Skeletal muscle satellite cell (primary cell): Measurements from ENCODE around the gene ATP13A3.
A peak's percentile ranks its signal among the peaks of the same experiment; 100 is the strongest.

Source experiments
- H3K27me3 ChIP-seq: 2 replicates; pipeline ENCODE4 v1.7.0; 2013; ENCODE audit warnings: low read length; ENCODE audit not compliant: control insufficient read depth, insufficient read depth
- H3K36me3 ChIP-seq: 2 replicates; pipeline ENCODE4 v1.7.0; 2013; ENCODE audit warnings: mild to moderate bottlenecking, control low read depth, low read length; ENCODE audit not compliant: insufficient read depth
- H3K4me1 ChIP-seq: 2 replicates; pipeline ENCODE4 v1.7.0; 2013; ENCODE audit warnings: low read length; ENCODE audit not compliant: control insufficient read depth, insufficient read depth
- H3K4me2 ChIP-seq: 2 replicates; pipeline ENCODE4 v1.7.0; 2013; ENCODE audit warnings: mild to moderate bottlenecking, low read length
- H3K4me3 ChIP-seq: 2 replicates; pipeline ENCODE4 v1.7.0; 2013; ENCODE audit warnings: low read length
- H3K9ac ChIP-seq: 2 replicates; pipeline ENCODE4 v1.7.0; 2013; ENCODE audit warnings: mild to moderate bottlenecking, low read depth, low read length, moderate library complexity
- H3K9me3 ChIP-seq: replicated peaks from 2 replicates; pipeline ENCODE4 v1.7.0; 2013; ENCODE audit warnings: mild to moderate bottlenecking, control low read depth, low read length

The ATP13A3 gene

DNA sequence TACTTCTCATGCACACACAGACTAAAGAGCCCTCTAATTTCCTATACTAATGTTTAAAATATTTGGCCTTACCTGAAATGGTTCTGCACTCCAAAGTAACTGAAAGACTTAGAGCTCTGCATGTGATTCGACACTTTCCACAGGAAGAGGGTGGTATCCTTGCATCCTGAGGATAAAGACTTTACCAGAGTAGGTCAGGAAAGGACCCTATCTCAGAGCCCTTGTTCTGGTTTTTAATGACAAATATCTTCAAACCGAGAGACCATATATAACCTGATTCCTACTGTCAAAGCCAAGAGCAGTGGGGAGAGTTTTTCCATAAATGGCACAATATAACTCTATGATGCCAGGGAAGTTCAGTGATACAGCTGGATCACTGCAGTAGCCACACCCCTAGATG lies 87.6 kb downstream of the ATP13A3 start, which contains the start of gene GP5:
Gene GP5 (minus strand): TSS at position 101 of the 400 bp plus-strand sequence. CDS start 984 bp downstream, outside the sequence.
- H3K27me3 ChIP-seq: peaks cover 52% of the 10 kb centered on the region
- no peak within 1 kb of the TSS for H3K4me3 ChIP-seq
- H3K4me1 ChIP-seq: peaks cover 4% of the 10 kb centered on the region
- no peak within 1 kb of the TSS for H3K9ac ChIP-seq
- H3K9me3 ChIP-seq: no peaks in the 10 kb centered on the region
- H3K4me2 ChIP-seq: peak within 1 kb of the TSS; percentile 60
- peaks cover 3% of the 10 kb centered on the region for H3K36me3 ChIP-seq

DNA sequence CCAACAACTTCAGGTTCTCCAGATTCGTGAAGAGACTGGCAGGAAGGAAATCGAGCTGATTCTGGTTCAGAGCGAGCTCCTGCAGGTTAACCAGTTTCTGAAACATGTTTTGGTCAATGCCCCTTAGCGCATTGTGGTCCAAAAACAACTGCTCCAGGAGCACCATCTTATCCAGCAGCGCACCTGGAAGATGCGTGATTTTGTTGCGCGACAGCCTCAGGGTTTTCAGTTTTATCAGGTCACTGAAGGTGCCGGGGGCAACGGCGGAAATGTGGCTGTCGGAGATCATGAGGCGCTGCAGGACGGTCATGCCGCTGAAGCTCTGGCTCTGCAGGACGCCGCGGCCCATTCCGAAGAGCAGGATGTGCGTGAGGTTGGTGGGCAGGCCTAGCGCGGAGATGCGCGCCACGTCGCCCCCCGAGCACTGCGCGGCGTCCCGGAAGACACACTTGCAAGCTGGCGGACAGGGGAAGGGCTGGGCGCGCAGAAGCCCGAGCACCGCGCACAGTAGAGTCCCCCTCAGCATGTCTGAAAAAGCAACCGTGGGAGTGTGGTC lies 89.0 kb downstream of the ATP13A3 start:
- peak overlapping the region; percentile 60 for H3K4me2 ChIP-seq
- H3K4me3 ChIP-seq: no peak overlapping the region
- H3K4me1 ChIP-seq: peaks cover 4% of the 10 kb centered on the region
- H3K9ac ChIP-seq: no peak overlapping the region
- peaks cover 58% of the 10 kb centered on the region for H3K27me3 ChIP-seq
- H3K9me3 ChIP-seq: no peaks in the 10 kb centered on the region
- H3K36me3 ChIP-seq: no peaks in the 10 kb centered on the region

DNA sequence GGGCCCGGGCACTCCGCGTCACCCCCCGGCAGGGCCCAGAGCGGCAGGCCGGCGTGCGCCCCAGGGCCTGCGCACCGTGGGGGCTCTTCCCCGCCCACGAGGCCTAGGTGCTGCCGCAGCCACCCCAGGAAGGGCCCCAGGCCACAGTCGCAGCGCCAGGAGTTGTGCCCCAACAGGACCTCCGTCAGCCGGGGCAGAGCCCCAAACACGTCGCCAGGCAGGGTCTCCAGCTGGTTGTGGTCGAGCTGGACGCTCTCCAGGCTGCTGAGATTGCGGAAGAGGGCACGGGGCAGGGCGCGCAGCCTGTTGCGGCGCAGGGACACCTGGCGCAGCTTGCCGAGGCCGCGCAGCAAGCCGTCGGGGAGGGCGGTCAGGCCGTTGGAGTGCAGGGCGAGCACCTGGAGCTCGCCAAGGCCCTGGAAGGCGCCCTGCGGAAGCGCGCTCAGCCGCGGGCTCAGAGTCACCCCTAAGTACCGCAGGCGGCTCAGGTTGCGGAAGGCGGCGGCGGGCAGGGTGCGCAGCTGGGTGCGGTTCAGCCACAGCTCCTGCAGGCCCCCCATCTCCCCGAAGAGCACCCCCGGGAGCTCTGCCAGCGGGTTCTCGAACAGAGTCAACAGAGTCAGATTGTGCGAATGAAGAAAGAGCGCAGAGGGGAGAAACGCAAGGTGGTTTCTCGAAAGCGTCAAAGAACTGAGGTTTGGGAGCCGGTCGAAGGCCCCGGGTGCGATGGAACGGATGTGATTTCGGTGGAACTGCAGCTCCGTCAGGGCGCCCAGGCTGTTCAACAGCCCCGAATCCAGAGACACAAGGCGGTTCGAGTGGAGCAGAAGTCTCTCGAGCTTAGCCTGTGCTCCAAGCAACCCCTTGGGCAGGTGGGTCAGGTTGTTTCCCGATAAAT lies 89.7 kb downstream of the ATP13A3 start:
- Histone ChIP-seq H3K9ac (no peak overlapping the region), H3K4me1 (peaks cover 4% of the 10 kb centered on the region), H3K36me3 (no peaks in the 10 kb centered on the region), H3K4me3 (no peak overlapping the region), H3K4me2 (peak overlapping the region; percentile 60), H3K27me3 (peaks cover 65% of the 10 kb centered on the region), H3K9me3 (no peaks in the 10 kb centered on the region)

DNA sequence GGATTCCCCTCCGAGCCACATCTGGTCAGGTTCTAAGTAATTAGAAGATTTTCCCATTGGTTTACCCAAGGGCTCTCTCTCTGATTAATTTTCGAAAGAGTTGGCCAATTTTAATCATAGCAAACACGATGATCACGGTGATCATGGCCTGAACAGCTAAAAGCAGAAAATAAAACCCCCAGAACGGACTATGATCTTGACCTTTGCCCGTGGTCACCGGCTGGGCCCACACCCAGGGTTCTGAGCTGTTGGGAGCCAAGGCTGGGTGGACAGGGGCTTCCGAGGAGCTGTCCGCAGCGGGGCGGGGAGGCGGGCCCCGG lies 90.3 kb downstream of the ATP13A3 start:
- Histone ChIP-seq H3K9ac (no peak overlapping the region), H3K4me1 (peaks cover 4% of the 10 kb centered on the region), H3K27me3 (peaks cover 70% of the 10 kb centered on the region), H3K9me3 (no peaks in the 10 kb centered on the region), H3K36me3 (no peaks in the 10 kb centered on the region), H3K4me2 (peak overlapping the region; percentile 60), H3K4me3 (no peak overlapping the region)

DNA sequence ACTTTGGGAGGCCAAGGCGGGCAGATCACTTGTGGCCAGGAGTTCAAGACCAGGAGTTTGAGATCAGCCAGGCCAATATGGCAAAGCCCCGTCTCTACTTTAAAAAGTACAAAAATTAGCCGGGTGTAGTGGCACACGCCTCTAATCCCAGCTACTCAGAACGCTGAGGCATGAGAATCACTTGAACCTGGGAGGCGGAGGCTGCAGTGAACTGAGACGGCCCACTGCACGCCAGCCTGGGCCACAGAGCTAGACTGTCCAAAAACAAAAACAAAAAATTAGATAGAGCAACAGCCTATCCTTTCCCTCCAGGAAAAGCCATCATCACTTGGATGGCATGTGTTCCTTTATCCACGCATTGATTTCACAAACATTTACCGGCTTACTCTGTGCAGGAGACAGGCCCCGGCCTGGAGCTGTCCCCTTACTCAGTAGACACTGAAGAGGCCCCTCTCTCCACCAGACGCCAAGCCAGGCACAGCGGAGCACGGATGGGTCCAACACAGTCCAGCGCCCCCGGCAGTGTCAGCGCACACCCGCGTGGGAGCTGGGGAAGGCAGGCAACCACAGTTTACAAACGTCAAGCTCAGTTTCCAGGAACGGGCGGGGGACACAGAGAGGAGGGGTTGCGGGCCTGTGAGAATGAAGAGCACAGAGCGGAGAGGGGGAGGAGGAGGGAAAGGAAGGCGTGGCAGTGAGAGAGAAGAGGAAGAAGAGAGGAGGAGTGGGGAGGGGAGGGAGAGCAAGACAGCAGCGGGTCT lies 90.8 kb downstream of the ATP13A3 start:
- Histone ChIP-seq H3K4me2 (peak overlapping the region; percentile 60), H3K4me1 (peaks cover 4% of the 10 kb centered on the region), H3K9ac (no peak overlapping the region), H3K4me3 (no peak overlapping the region), H3K9me3 (peaks cover 3% of the 10 kb centered on the region), H3K27me3 (peaks cover 76% of the 10 kb centered on the region), H3K36me3 (no peaks in the 10 kb centered on the region)

DNA sequence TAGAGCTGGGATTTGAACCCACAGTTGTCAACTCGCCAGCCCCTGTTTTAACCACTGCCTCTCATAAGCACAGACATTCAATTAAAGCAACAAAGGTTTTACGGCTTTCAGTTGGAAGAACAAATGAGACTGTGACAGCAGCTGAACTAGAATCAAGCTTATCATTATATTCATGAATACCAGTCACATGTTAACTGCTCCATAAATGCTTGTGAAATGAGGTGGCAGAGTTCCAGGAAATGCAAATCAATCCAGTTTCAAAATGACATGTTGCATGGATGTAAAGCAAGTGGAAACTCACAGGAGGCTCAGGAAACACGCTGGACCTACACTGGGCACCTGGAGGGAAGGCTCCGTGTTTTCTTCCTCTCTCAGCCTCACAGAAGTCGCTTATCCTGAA lies 91.6 kb downstream of the ATP13A3 start:
- Histone ChIP-seq H3K27me3 (peaks cover 79% of the 10 kb centered on the region), H3K9ac (no peak overlapping the region), H3K36me3 (no peaks in the 10 kb centered on the region), H3K4me1 (peaks cover 4% of the 10 kb centered on the region), H3K4me3 (no peak overlapping the region), H3K4me2 (no peak overlapping the region), H3K9me3 (peaks cover 7% of the 10 kb centered on the region)

DNA sequence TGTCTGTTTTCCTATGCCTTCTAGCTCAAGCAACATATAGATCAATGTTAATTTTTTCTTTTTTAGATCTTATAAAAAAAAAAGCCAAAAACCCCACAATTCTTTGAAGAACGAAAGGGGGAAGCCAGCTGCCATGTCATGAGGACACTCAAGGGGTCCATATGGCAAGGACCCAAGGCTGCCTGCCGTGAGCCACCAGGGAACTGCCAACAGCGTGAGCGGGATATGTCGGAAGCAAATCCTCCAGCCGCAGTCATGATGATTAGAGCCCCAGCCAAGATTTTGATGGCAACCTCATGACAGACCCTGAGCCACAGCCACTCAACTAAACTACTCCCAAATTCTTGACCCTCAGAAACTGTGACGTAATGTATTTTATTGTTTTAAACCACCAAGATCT lies 94.2 kb downstream of the ATP13A3 start:
- peaks cover 2% of the 10 kb centered on the region for H3K4me1 ChIP-seq
- H3K4me2 ChIP-seq: no peak overlapping the region
- peaks cover 7% of the 10 kb centered on the region for H3K9me3 ChIP-seq
- peaks cover 71% of the 10 kb centered on the region for H3K27me3 ChIP-seq
- no peak overlapping the region for H3K9ac ChIP-seq
- no peaks in the 10 kb centered on the region for H3K36me3 ChIP-seq
- no peak overlapping the region for H3K4me3 ChIP-seq

DNA sequence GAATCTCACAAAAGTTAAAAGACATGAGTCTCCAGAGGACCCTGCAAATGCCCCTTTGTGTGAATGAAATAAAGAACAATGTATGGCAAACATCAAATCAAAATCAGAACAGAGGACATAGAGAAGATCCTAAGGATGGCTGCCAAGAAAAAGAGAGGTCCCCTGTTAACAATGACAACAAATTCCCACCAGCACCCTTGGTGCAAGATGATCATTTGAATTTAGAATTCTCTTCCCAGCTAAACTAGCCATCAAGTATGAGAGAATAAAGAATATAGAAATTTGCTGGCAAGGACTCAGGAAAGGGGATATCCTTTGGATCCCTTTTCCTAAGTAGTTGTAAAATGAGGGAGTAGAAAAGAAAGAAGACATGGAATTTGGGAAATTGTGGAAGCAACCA lies 96.0 kb downstream of the ATP13A3 start:
- Histone ChIP-seq H3K36me3 (no peaks in the 10 kb centered on the region), H3K27me3 (peaks cover 70% of the 10 kb centered on the region), H3K4me2 (no peak overlapping the region), H3K4me1 (no peaks in the 10 kb centered on the region), H3K4me3 (no peak overlapping the region), H3K9ac (no peak overlapping the region), H3K9me3 (peaks cover 7% of the 10 kb centered on the region)

DNA sequence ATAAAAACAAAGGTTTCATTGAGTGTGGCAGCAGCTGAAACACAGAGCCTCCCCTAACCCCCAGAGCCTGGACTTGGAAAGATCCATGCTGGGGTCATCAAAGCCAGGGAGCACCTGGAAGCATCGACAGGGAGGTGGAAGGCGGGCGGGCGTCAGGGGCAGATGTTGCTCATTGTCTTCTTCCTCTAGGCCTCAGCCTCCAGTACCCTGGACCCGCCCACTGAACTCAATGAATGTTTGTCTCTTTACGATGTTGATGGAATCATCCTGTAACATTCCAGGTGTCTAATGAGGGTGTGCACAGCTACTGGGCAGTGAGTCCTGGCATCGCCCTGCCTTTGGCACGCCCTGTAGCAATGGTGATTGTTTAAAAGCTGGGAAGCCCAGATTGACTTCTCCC lies 97.5 kb downstream of the ATP13A3 start:
- Histone ChIP-seq H3K9ac (no peak overlapping the region), H3K27me3 (peaks cover 65% of the 10 kb centered on the region), H3K9me3 (peaks cover 7% of the 10 kb centered on the region), H3K36me3 (no peaks in the 10 kb centered on the region), H3K4me3 (no peak overlapping the region), H3K4me2 (no peak overlapping the region), H3K4me1 (no peaks in the 10 kb centered on the region)

DNA sequence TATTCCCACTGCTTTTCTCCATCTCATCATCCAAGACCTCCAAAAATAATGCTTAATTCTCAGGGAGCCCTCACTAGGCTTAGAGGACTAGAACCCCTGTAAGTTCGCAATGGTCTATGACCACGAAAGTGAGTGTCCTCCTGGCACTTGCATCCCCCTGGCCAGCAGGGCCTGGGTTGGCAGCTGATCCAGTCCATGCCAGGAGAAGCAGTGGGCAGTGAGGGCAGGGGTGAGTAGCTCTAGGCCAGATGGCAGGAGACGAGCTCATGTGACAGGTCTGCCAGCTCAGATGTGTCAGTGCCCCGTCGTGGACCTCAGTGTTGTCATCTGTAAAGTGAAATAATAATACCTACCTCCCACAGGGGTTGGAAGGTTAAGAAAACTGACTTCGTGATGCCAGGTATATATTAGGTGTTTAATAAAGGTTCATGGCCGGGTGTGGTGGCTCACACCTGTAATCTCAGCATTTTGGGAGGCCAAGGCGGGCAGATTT lies 98.8 kb downstream of the ATP13A3 start:
- peaks cover 72% of the 10 kb centered on the region for H3K27me3 ChIP-seq
- H3K4me2 ChIP-seq: no peak overlapping the region
- no peak overlapping the region for H3K4me3 ChIP-seq
- H3K9me3 ChIP-seq: peaks cover 7% of the 10 kb centered on the region
- H3K9ac ChIP-seq: no peak overlapping the region
- H3K36me3 ChIP-seq: no peaks in the 10 kb centered on the region
- H3K4me1 ChIP-seq: no peaks in the 10 kb centered on the region

DNA sequence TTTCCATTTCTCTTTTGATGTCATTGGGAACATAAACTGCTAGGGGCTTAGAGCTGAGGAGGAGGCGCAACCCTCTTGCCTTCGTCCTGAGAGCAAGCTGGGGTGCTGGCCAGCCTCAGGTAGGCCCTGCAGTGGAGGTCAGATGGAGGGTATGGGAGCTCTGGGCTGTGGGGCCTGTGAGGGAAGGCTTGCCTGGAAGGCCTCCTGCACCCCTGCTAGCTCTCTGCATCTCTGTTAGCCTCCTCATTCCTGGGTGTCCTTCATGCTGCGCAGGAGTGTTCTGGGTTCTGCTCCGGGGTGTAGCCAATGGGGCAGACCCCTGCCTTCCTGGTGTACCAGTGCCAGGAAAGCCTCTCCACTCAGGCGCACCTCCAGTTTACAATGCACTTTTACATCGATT lies 99.5 kb downstream of the ATP13A3 start:
- H3K4me1 ChIP-seq: no peaks in the 10 kb centered on the region
- H3K9me3 ChIP-seq: peaks cover 7% of the 10 kb centered on the region
- no peak overlapping the region for H3K4me3 ChIP-seq
- no peak overlapping the region for H3K9ac ChIP-seq
- peaks cover 72% of the 10 kb centered on the region for H3K27me3 ChIP-seq
- H3K4me2 ChIP-seq: no peak overlapping the region
- no peaks in the 10 kb centered on the region for H3K36me3 ChIP-seq
